Upper lobe of right lung (tissue), 1 donor: ENCODE results near the gene CMBL. TPM values are rescaled to one million over a fixed set of nuclear protein-coding genes. Genes with fewer than 3 reads are reported as not detected.

ENCODE experiments used
- ATAC-seq: fragments of 200-7000 bp; cut with Tn5 transposase; one replicate; pipeline ENCODE4 v1.9.1; 2020; ENCODE audit warnings: mild to moderate bottlenecking, moderate library complexity
- DNase-seq: peaks from one replicate; pipeline ENCODE4 v3.0.0-alpha.2; 2020
- H3K27ac ChIP-seq: fragments of 200-600 bp; one replicate; pipeline ENCODE4 v1.8.0; 2022
- H3K27me3 ChIP-seq: fragments of 200-600 bp; one replicate; pipeline ENCODE4 v1.8.0; 2022; ENCODE audit warnings: mild to moderate bottlenecking
- H3K36me3 ChIP-seq: fragments of 200-600 bp; one replicate; pipeline ENCODE4 v1.8.0; 2022
- H3K4me1 ChIP-seq: fragments of 200-600 bp; one replicate; pipeline ENCODE4 v1.8.0; 2022
- H3K4me3 ChIP-seq: fragments of 200-600 bp; one replicate; pipeline ENCODE4 v1.8.0; 2022; ENCODE audit warnings: mild to moderate bottlenecking
- H3K9me3 ChIP-seq: fragments of 200-600 bp; one replicate; pipeline ENCODE4 v1.8.0; 2022
- CTCF ChIP-seq: fragments of 200-600 bp; IDR thresholded peaks from one replicate; pipeline ENCODE4 v1.8.0; 2022; ENCODE audit warnings: antibody characterized with exemption
- intact Hi-C: fragments of 100-400 bp; cut with DNase I; formaldehyde crosslinking; loops from one replicate; pipeline ENCODE4 v1.11.0; 2022
- total RNA-seq: library from RNA; stranded (reverse); fragmentation: NEBNext Ultra II Directional; extraction: Animal tissue kit (Norgen Biotek cat#: 25700); gene quantifications from one replicate; pipeline ENCODE4 v1.2.1, GENCODE V29; 2021
- donor health status: DM: no; HTN: yes; CAD: no; lungs with severe emphysema.

CMBL gene
- total RNA-seq, 1 donor from 2014 or later: 21.8 TPM

DNA sequence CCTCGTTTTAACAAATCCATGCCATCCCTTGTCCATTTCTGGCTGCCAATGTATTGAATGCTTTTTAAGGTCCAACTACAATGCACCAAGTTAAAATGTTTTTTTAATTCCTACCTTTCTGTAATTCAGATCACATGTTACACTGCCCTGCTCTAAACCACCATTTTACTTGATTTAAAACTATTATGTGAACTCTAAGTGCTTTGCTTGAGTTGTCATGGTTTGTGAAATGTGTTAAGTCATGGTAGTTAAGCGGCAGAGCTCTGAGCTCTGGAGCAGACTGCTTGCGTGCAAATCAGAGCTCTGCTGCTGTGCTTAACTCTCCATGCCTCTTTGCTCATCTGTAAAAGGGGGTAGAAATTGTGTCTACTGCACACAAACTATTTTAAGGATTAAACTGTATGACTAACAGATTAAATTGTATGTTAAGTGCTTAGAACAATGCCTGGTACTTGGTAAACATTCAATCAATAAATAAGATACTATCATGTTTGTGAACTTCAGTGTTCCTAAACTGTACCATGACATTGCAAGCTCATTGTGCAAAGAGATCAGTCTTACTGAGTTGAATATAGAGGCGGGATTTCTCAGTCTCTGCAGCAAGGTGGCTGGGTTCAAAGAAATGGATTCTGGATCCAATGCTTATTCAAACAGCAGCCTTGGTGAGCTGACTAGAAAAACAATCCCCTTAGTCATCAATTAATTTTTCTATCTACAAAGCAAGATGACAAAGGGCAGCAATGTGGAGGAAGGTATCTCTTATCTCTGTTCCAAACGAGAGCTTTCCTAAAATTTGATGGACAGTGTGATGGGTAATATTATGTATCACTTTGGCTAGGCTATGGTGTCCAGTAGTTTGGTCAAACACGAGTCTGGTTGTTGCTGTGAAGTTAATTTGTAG is 16.1 kb upstream of the CMBL start:
- Histone ChIP-seq H3K27me3 (no peaks in the 10 kb centered on the region), H3K36me3 (no peaks in the 10 kb centered on the region), H3K4me1 (no peaks in the 10 kb centered on the region), H3K9me3 (no peaks in the 10 kb centered on the region), H3K4me3 (no peak overlapping the region), H3K27ac (no peak overlapping the region)
- no peak for DNase-seq
- TF ChIP-seq CTCF: no peak
- no peak for ATAC-seq
- intact Hi-C loops: no loop called here

- intact Hi-C loops: no loop called here
- H3K4me3 ChIP-seq: no peak overlapping the region
- no peak for DNase-seq
- no peaks in the 10 kb centered on the region for H3K27me3 ChIP-seq
- no peak for ATAC-seq
- H3K27ac ChIP-seq: no peak overlapping the region
- H3K4me1 ChIP-seq: no peaks in the 10 kb centered on the region
- no peaks in the 10 kb centered on the region for H3K9me3 ChIP-seq
- no peaks in the 10 kb centered on the region for H3K36me3 ChIP-seq
- TF ChIP-seq CTCF: no peak
These were observed 14.2 kb upstream of the CMBL start for GRCh38 chr5:10321882-10322281.

- ATAC-seq (no peak), DNase-seq (no peak)
- no peak for TF ChIP-seq CTCF
- Histone ChIP-seq H3K27me3 (no peaks in the 10 kb centered on the region), H3K27ac (no peak overlapping the region), H3K9me3 (no peaks in the 10 kb centered on the region), H3K4me3 (no peak overlapping the region), H3K36me3 (no peaks in the 10 kb centered on the region), H3K4me1 (no peaks in the 10 kb centered on the region)
- intact Hi-C loops: no loop called here
These were observed 13.1 kb upstream of the CMBL start for GRCh38 chr5:10320793-10321192.

- no peaks in the 10 kb centered on the region for H3K4me1 ChIP-seq
- no peaks in the 10 kb centered on the region for H3K9me3 ChIP-seq
- H3K27ac ChIP-seq: no peak overlapping the region
- no peaks in the 10 kb centered on the region for H3K27me3 ChIP-seq
- H3K4me3 ChIP-seq: no peak overlapping the region
- ATAC-seq (no peak), DNase-seq (no peak)
- no peaks in the 10 kb centered on the region for H3K36me3 ChIP-seq
- no peak for TF ChIP-seq CTCF
- intact Hi-C loops: no loop called here
These were observed 11.6 kb upstream of the CMBL start for GRCh38 chr5:10319202-10319851.

- no peaks in the 10 kb centered on the region for H3K9me3 ChIP-seq
- no peak overlapping the region for H3K27ac ChIP-seq
- ATAC-seq: no peak
- H3K4me1 ChIP-seq: no peaks in the 10 kb centered on the region
- no peaks in the 10 kb centered on the region for H3K36me3 ChIP-seq
- intact Hi-C loops: no loop called here
- TF ChIP-seq CTCF: no peak
- no peak overlapping the region for H3K4me3 ChIP-seq
- no peak for DNase-seq
- H3K27me3 ChIP-seq: no peaks in the 10 kb centered on the region
These were observed 10.4 kb upstream of the CMBL start for GRCh38 chr5:10317825-10318682.
